GM12878 (cell line): ENCODE measurements around the gene TMSB10. TPM values are rescaled to one million over a fixed set of nuclear protein-coding genes. Genes with fewer than 3 reads are reported as not detected.

Experiments
- ESRRA ChIP-seq: IDR thresholded peaks from 2 replicates; pipeline ENCODE4 v1.6.1; 2012; ENCODE audit warnings: mild to moderate bottlenecking, low read length, improper control_type of control experiment
- KAT2A ChIP-seq: conservative IDR thresholded peaks from 2 replicates; pipeline ENCODE4 v1.6.1; 2011; ENCODE audit warnings: low read depth, low read length; ENCODE audit not compliant: control insufficient read depth
- NBN ChIP-seq: fragments of 450-650 bp; IDR thresholded peaks from 2 replicates; pipeline ENCODE4 v1.6.1; 2016
- POLR2AphosphoS5 ChIP-seq: IDR thresholded peaks from 2 replicates; pipeline ENCODE4 v1.6.1; 2011; ENCODE audit warnings: mild to moderate bottlenecking, low read length, inconsistent platforms
- SREBF1 ChIP-seq: IDR thresholded peaks from 2 replicates; pipeline ENCODE4 v1.6.1; 2012; ENCODE audit warnings: mild to moderate bottlenecking, low read length
- YBX1 ChIP-seq: fragments of 450-650 bp; IDR thresholded peaks from 2 replicates; pipeline ENCODE4 v1.6.1; 2016; ENCODE audit warnings: antibody characterized with exemption
- polyA plus RNA-seq, 11 experiments: library from polyadenylated mRNA; depleted of rRNA in 4 of 11; unstranded in 6 of 11; stranded (reverse) in 5 of 11; fragments of >200 nt; fragmentation: Nextera tagmentation in 4 of 11; fragmentation: Illumina TruSeq in 1 of 11; extraction: Ambion mirVana in 4 of 11; extraction: Trizol in 1 of 11; gene quantifications; 1 replicate in 1 of 11; 2 replicates in 10 of 11; pipeline versions ENCODE4 v1.2.1 to v1.2.3, GENCODE V29; 2011 to 2016; ENCODE audit warnings: inconsistent platforms in 2 of 11, missing spikeins in 2 of 11, low read depth in 1 of 11
- total RNA-seq, 4 experiments: library from RNA; depleted of rRNA in 3 of 4; stranded (reverse); fragments of >200 nt in 3 of 4; fragmentation: Illumina TruSeq in 1 of 4; extraction: Trizol in 1 of 4; gene quantifications; 2 replicates each; pipeline versions ENCODE4 v1.2.1 to v1.2.3, GENCODE V29; 2013 to 2021
- TF ChIP-seq, protein P1 (sequence below): fragments of 150-350 bp; IDR thresholded peaks from 2 replicates; pipeline ENCODE4 v1.6.1; 2014; ENCODE audit warnings: mild to moderate bottlenecking, low read depth, low read length
- TF ChIP-seq, protein P2 (sequence below): fragments of 450-650 bp; formaldehyde crosslinking; IDR thresholded peaks from 2 replicates; pipeline ENCODE4 v1.4.0; 2022; ENCODE audit warnings: mild to moderate bottlenecking, moderate library complexity

The TMSB10 gene
- total and polyA plus RNA-seq, 10 of the 15 experiments (the other 5 are each of a cell fraction or from before 2014, with no cell fraction given), result 1,406 to 4,860 (median 3,381) TPM

GRCh38 chr2:84908948-84909713 is 3.7 kb downstream of the TMSB10 start (continued):
- TF ChIP-seq, protein P1, sequence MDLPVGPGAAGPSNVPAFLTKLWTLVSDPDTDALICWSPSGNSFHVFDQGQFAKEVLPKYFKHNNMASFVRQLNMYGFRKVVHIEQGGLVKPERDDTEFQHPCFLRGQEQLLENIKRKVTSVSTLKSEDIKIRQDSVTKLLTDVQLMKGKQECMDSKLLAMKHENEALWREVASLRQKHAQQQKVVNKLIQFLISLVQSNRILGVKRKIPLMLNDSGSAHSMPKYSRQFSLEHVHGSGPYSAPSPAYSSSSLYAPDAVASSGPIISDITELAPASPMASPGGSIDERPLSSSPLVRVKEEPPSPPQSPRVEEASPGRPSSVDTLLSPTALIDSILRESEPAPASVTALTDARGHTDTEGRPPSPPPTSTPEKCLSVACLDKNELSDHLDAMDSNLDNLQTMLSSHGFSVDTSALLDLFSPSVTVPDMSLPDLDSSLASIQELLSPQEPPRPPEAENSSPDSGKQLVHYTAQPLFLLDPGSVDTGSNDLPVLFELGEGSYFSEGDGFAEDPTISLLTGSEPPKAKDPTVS, result no peak
- no peak for TF ChIP-seq ESRRA
- TF ChIP-seq POLR2AphosphoS5, result no peak
- no peak for TF ChIP-seq KAT2A
- no peak for TF ChIP-seq SREBF1
- TF ChIP-seq NBN, result 0 out of 2 replicates have a peak, but pooled peaks have one; percentile 16
- TF ChIP-seq, protein P2, sequence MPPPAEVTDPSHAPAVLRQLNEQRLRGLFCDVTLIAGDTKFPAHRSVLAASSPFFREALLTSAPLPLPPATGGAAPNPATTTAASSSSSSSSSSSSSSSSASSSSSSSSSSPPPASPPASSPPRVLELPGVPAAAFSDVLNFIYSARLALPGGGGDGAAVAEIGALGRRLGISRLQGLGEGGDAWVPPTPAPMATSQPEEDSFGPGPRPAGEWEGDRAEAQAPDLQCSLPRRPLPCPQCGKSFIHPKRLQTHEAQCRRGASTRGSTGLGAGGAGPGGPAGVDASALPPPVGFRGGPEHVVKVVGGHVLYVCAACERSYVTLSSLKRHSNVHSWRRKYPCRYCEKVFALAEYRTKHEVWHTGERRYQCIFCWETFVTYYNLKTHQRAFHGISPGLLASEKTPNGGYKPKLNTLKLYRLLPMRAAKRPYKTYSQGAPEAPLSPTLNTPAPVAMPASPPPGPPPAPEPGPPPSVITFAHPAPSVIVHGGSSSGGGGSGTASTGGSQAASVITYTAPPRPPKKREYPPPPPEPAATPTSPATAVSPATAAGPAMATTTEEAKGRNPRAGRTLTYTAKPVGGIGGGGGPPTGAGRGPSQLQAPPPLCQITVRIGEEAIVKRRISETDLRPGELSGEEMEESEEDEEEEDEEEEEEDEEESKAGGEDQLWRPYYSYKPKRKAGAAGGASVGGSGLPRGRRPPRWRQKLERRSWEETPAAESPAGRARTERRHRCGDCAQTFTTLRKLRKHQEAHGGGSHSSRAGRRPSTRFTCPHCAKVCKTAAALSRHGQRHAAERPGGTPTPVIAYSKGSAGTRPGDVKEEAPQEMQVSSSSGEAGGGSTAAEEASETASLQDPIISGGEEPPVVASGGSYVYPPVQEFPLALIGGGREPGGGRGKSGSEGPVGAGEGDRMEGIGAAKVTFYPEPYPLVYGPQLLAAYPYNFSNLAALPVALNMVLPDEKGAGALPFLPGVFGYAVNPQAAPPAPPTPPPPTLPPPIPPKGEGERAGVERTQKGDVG (CRISPR knock-in tag), result no peak
- TF ChIP-seq YBX1, result no peak
